NCI-H146 (cell line): ENCODE measurements around the gene ETFB.
"Not testable (repeated sequence)": the region's sequence is repeated elsewhere in the genome, so short reads cannot be mapped to it uniquely, and the experiment has no call there.

Source experiments
- DNase-seq: peaks from one replicate; lab custom pipeline; 2025; lab: John Stamatoyannopoulos, UW

Gene ETFB

DNA sequence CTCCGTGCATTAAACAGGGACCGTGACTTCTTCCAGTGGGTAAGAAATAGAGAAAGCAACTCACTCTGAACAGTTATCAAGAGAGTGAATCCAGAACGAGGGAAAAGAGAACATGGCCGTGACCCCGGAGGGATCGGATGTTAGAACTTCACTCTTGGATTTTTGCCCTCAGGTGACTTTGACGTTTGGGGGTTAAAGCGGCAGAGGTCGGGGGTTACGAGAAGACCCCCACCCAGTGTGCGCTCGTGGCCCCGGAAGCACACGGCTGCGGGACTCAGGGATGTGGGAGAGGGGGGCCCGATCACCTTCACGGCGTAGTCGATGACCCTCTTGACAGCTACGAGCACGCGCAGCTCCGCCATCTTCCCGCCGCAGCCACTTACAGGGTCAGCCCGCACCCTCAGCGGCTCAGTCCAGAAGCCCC is at the start of gene ETFB:
TSS of gene ETFB (minus strand) at position 424 of the 424 bp plus-strand sequence. CDS start at position 362, 62 bp downstream.
- no peak for DNase-seq

DNA sequence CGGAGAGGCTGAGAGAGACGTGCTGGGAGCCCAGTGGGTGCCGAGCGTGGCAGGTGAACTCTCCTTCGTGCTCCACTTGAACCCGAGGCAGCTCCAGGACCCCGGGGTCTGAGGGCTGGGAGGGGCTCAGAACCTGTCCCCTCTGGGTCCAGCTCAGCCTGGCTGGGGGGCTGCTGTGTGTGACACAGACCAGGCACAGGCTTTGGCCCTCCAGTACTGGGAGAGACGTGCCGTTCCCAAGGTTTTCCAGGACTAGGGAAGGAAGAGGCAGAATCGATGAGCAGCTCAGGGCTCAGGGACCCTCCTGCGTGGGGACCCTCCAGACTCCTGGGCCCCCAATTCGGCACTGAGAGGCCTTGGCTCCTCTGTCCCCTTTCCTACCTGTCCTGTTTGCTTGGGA is 49.0 kb upstream of the ETFB start:
- DNase-seq: no peak

DNA sequence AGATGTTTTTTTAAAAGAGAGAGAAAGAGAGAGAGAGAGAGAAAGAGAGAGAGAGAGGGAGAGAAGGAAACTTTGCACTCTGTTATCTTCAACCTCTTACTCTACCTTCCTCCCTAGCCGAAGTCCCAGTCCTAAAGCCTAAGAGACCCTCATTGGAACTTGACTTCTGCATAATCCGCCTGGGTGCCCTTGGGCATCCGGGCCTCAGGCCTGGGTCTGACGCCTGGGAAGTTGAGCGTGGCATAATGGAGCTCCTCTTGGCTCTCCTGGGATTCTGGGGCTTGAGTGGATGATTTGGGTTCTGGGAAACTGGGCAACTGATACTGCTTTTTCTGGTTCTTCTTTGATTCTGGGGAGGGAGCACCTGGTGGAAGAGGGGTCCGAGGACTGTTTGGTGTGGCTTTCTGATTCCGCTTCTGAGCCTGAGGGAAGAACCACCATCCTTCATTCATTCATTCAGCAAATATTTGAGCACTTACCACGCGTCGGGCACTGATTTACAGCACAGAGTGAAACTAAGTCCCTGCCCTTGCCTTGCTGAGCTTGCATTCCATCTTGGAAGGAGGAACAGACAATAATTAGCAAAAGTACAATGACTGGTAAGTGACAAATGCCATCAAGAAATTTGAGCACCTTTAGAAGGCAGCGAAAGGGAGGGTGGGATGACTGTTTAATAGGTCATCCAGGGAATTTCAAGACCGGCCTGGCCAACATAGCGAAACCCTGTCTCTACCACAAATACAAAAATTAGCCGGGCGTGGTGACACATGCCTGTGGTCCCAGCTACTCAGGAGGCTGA is 45.0 kb upstream of the ETFB start:
- DNase-seq: no peak

DNA sequence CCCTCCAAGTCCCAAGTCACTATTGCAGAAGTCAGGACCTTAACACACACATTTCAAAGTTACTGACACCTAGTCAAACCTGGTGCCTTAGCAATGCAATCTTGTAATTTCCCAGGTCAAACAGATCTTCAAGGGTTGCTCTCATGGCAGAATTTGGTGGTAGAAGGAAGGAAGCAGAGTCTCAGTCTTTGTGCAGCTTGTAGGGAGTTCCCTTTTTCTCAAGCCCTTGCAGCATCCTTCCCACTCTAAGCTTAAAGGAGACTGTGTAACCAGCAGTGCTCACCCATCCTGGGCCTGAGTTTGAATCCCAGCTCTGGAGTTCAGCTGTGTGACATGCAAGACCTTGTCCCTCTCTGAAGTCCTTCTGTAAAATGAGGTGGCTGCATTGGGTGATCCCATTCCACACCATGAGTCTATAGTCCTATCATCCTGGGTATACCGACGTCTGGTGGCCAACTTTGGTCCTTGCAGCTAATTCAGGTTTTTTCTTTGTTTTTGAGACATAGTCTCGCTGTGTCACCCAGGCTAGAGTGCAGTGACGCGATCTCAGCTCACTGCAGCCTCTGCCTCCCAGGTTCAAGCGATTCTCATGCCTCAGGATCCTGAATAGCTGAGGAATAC is 41.4 kb upstream of the ETFB start:
- no peak for DNase-seq

DNA sequence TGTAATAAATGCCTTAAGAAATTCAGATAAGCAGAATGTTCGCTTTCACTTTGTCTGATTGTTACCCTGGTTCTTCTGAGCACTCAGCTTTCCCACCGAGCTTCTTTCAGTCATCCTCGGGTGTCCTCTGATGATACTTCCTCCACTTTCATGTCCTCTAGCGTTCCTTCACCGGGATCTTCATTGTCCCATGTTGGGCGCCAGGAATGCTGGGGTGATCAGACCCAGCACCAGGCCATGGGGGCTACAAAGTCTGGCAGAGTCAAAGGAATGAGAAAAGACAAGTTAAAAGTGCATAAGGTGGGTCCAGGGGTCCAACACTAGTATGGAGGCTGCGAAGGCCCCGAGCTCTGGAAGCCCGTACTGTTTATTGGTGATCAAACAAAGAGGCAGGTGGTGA is 35.9 kb upstream of the ETFB start:
- no peak for DNase-seq

DNA sequence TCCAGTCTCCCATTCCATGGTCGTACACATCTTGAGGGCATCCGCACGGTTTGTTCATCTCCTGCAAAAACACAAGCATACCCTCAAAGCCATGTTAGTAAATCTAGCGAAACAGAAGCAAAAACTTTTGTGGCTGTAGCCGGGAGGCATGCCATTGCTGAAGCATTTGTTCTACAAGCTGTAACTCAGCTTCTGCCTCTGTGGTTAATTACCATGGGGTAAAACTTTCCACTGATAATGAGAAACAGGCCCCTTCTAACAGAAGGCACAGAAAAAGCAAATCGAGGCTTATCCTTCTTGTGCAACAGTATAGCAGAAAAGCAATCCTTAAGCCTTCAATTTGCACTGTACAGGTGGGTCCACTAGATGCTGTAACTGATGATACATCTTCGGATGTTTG is 33.7 kb upstream of the ETFB start:
- DNase-seq: not testable (repeated sequence)

DNA sequence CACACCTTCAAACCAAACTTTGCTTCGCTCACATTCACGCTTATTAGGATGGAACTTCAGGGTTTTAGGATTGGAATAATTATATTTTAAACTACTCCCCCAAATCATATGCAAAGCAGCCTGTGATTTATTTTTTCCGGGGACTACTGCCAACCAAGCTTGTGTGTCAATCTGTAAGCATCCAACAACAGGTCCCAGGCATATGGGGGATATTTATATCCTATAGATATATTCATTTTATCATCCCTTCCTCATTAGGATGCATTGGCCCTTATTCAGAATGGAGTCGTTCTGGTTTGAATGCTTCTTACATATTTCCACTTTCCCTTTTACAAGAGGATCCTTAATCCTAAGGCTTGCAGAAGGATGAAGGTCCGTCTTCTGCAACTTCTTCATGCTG is 33.0 kb upstream of the ETFB start:
- DNase-seq: no peak

DNA sequence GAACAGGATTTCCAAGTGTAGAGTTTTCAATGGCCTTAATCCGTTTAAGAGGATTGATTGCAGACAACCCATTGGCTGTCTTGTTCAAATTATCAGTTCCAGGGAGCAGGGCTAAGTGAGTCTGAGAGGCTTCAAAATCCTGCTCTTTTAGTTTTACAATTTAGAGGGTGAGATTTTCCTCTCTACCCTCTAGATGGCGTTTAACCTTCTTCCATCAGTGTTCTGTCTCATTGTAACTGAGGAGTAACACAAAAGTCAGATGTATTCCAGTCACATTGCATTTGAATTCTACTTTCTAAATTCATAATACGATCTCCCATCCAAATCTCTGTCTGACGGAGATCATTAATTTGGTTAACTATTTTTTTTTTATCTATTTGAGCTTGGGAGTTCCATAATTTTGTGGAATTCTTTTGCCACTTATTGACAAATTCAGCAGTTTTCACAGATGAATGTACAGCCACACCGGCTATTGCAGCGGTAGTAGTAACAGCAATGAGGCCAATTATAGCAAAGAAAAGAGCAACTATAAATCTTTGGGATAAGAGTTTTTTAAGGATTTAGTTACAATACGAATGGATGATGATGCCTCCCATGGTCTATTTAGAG is 32.0 kb upstream of the ETFB start:
- DNase-seq: no peak

DNA sequence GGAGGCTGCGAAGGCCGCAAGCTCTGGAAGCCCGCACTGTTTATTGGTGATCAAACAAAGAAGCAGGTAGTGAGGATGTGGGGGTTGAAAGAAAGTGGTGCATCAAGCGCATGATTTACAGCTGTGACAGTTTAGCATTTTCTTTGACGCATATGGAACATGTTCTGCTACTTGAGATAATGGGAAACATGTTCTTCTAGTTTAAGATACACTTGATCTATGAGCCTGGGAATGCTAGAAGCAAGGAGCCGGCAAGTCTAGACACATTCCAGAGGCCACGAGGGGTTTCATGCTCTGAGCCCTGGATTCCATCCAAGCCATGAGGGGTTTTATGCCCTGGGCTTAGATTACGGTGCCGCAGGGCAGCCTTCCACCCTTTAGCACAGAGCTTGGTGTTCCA is 31.3 kb upstream of the ETFB start:
- DNase-seq: not testable (repeated sequence)

DNA sequence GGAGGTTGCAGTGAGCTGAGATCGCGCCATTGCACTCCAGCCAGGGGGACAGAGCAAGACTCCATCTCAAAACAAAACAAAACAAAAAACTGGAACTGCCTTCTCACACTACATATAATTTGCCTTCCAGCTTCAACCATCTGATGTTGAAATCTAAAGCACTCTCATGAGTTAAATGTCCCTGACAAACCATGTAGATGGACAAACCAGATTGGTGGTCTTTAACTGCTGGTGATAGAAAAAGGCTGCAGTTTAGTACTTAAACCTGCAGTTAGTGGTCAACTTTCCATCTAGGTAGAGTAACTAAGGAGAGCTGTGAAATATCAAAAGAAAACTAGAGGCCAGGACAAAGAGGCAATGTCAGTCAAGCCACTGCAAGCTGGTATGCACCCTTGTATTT is 30.0 kb upstream of the ETFB start:
- DNase-seq: no peak

DNA sequence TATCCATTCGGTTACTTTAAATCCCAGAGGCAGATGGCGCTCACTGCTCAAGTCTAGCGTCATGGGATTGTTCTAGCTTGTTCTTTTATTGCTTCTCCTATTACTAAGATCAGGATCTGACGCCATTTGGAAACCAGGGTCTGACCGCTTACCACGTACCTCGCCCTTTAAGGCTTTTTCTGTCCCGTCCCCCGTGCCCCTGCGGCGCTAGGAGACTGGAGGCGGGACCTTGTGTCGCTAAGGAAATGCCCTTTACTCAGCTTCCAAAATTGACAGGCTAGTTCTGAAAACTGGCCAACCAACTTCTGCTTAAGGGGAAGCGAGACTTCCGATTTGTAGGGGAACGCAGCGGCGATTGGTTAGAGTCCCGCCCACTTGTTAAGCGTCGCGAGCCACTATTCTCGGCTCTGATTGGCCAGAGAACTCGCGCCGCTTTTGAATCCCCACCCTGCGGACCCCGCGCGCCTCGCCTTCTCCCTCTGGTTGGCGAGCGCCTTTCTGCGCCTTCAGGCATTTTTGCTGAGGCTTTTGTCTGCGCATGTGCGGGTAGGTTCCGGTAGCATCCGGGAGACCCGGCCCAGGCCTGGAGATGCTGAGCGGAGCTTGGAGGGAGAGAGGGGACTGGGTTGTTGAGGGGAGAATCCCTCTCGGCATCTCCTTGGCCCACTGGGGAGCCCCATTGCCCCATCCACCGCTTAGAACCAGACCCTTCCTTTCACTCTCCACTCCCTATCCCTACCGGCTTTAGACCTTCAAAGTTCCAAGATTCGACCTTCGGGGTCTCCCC is 28.1 kb upstream of the ETFB start:
- peak; percentile 43 for DNase-seq

DNA sequence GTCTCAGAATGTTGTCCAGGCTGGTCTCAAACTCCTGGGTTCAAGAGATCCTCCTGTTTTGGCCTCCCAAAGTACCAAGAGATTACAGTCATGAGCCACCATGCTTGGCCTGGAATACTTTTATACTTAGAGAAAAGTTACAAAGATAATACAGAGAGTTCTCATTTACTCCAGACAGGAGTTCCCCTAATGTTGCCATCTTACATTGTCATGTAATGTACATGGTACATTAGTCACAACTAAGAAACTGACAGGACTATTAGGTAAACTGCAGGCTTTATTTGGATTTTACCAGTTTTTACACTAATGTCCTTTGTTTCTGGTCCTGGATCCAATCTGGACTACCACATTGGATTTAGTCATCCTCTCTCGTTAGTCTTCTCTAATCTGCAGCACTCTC is 26.5 kb upstream of the ETFB start:
- DNase-seq: no peak

DNA sequence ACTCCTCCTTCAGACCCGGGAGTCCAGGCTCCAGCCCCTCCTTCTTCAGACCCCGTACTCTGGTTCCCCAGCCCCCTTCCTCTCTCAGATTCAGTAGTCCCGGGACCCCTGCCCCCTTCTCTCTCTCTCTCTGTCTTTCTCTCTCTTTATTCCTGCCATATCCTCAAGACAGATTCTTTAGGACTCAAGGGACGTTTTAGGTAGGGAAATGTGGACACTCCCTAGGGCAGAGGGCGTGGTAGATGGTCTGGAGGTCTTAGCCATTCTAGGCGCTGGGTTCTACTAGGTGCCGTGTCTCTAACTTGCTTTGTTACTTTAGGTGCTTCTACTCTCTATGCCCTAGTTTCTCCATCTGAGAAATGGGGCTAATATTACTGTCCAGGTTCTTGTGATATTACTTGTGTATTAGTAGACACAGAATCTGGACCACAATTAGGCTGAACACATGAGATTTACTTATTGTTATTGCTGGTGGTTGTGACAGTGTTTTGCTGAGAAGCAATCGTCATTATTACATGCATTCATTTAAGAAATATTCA is 25.0 kb upstream of the ETFB start:
- no peak for DNase-seq

DNA sequence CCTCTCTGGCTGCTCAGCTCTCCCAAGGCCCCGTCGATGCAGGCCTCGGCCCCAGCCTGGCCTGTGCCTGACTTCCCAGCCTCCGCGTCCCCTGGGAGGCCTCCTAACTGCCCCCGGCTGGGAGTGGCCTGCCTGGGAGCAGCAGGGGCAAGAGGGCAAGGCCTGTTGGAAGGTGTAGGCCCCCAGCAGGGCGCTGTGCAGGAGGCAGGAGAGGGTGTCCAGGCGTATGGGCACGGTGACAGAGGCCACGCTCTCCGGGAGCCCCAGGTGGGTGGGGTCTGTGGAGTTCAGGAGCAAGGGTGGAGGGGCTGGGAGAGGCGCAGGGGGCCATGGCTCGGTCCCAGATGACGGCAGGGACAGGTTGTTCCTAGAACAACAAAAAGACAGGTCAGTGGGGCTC is 23.0 kb upstream of the ETFB start:
- DNase-seq: no peak

DNA sequence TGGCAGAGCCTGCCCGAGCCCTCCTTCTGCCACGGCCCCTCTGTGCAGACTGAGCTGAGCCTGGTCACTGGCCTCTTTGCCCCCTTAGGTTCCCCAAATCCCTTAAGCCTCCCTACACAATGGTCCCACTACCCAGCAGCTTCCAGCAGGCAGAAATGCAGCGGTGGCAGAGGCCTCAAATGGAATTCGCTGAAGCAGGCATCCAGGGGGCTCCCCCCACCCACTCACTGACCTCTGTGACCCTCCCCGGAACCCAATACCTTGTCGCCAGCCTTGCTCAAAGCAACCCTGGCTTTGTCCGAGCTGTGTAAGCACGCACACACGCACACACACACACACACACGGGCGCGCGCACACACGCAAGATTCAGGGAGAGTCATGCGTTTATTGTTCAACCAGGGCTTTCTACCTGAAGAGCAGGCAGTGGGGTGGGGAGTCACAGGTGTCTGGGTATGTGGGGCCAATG is 21.8 kb upstream of the ETFB start, which contains the start of gene LIM2:
TSS of gene LIM2 (minus strand) at position 51 of the 466 bp plus-strand sequence. CDS start 531 bp downstream, outside the sequence.
- no peak for DNase-seq

DNA sequence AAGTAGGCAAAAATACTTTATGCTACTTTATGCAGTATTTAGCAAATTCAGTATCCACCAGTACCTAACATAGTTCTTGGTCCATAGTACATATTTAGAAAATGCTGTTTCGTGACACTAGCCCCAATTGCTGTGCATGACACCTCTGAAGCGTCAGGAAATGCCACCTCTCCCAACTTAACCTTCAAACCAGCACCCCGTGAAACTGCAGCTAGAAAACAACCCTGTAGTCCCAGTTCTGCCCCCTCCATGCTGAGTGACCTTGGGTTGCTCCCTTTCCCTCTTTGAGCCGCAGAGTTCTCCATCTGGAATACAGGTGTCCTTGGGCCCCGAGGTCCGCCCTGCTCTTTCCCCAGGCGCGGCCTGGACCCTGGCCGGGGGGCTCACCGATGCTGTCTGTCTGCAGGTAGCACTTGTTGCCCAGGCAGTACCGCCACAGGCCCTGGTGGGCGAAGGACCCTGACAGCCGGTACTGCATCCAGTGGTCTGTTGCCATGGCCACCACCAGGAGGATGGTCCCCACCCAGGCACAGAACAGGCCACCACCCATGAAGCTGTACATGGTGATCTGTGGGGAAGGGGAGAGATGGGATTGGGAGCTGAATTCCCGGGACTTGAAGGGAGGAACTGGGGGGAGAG is 20.8 kb upstream of the ETFB start:
- no peak for DNase-seq

DNA sequence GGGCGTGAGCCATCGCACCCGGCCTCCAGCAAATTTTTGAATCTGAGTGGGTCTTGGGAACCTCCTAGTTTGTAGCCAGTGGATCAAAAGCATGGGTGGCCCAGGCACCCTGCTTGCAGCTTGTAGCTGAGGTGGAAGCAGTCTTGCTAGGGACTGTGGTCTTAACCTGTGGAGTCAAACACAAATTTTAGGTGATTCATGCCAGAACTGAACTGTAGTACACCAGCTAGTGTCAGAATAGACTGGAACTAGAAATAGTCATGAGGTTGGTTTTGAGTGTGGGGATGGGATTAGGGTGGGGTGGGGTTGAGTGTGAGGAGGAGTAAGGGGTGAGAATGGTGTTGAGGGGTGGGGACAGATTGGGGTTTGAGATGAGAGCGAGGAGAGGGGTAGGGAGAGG is 15.8 kb upstream of the ETFB start:
- no peak for DNase-seq

DNA sequence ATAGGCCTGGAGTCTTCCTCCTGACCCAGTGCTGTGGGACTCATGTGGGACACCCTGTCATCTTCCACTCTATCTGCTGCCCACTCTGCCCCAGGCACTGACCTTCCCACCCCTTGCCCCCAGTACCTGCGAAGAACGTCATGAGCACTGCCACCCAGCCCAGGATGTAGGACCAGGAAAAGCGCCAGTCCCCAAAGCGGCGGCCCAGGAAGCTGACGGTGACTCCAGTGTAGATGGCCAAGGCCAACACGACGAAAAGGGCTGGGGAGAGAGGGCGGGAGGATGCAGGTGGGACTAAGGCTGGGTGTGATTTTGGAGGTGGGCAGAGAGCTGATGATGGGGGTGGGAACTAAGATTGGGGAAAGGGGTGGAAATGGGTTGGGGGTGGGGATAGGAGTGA is 14.2 kb upstream of the ETFB start:
- no peak for DNase-seq

DNA sequence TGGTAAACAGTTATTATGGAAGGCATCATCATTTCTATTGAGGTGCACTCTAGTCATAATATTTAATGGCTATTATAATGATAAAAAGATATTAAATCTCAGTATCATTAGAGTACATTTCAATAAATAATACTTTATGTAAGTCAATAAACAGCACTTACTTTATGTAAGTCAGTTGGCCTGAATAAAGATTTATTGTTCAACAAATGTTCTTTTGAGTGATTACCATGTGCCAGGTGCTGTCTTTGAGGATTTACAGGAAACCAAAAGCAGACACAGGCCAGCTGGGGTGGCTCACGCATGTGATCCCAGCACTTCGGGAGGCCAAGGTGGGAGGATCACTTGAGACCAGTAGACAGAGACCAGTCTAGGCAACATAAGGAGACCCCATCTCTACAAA is 11.2 kb upstream of the ETFB start:
- no peak for DNase-seq

DNA sequence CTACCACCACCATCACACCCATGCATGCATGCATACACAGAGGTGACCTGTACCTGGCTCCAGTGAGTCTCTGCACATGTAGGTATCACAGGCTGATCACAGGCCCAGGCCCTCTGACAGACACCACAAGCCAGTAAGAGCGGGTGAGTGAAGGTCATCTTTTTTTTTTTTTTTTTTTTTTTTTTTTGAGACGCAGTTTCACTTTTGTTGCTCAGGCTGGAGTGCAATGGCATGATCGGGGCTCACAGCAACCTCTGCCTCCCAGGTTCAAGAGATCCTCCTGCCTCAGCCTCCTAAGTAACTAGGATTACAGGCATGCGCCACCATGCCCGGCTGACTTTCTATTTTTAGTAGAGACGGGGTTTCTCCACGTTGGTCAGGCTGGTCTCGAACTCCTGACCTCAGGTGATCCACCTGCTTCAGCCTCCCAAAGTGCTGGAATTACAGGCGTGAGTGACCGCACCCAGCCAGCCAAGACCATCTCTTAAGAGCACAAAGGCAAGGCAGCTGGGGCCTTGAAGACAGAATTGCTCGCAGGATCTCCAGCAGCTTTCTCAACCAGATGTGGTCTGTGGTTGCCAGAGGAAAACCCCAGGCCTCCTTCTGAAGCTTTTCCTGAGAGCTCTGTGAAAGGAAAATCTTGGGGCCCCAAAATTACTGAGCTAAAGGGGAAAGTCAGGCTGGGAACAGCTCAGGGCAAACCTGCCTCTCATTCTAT is 9.5 kb upstream of the ETFB start:
- no peak for DNase-seq
